Choroid plexus epithelial cell (primary cell): ENCODE measurements around the gene PMEPA1.

Source experiments
- DNase-seq: peaks from one replicate; pipeline ENCODE4 v3.0.0-alpha.2; 2010; ENCODE audit warnings: low read depth
- H3K4me3 ChIP-seq: 2 replicates; pipeline ENCODE4 v1.5.1; 2011; ENCODE audit warnings: low read depth, mild to moderate bottlenecking, control low read depth, low read length, moderate library complexity
- CTCF ChIP-seq: conservative IDR thresholded peaks from 2 replicates; pipeline ENCODE4 v1.5.1; 2011; ENCODE audit warnings: low read depth, mild to moderate bottlenecking, control low read depth, inconsistent platforms, low read length, moderate library complexity

Gene PMEPA1

GRCh38 chr20:57664476-57664875 lies 45.3 kb downstream of the PMEPA1 start:
- no peak for TF ChIP-seq CTCF
- H3K4me3 ChIP-seq, result no peak overlapping the region
- no peak for DNase-seq

GRCh38 chr20:57663681-57664451 lies 45.9 kb downstream of the PMEPA1 start:
- no peak overlapping the region for H3K4me3 ChIP-seq
- no peak for DNase-seq
- no peak for TF ChIP-seq CTCF

GRCh38 chr20:57663241-57663640 lies 46.6 kb downstream of the PMEPA1 start:
- no peak for DNase-seq
- TF ChIP-seq CTCF, result no peak
- no peak overlapping the region for H3K4me3 ChIP-seq

- DNase-seq, result no peak
- no peak overlapping the region for H3K4me3 ChIP-seq
- no peak for TF ChIP-seq CTCF
These were observed 47.2 kb downstream of the PMEPA1 start for GRCh38 chr20:57662456-57663240.

- TF ChIP-seq CTCF, result no peak
- no peak overlapping the region for H3K4me3 ChIP-seq
- no peak for DNase-seq
These were observed 47.9 kb downstream of the PMEPA1 start for GRCh38 chr20:57661746-57662455.

- no peak overlapping the region for H3K4me3 ChIP-seq
- TF ChIP-seq CTCF, result no peak
- no peak for DNase-seq
These were observed 48.7 kb downstream of the PMEPA1 start for GRCh38 chr20:57660922-57661745.
